Activated CD4-positive, alpha-beta T cell treated with anti-CD3 and anti-CD28 coated beads for 24 hours (primary cell): ENCODE data around the gene GNG12.
"Not testable (repeated sequence)": the region's sequence is repeated elsewhere in the genome, so short reads cannot be mapped to it uniquely, and the experiment has no call there.

ENCODE experiments used
- DNase-seq, 2 donors: peaks; one replicate each; pipeline ENCODE4 v3.0.0-alpha.2; 2020; ENCODE audit warnings: low read depth in 2 of 2

GNG12 gene

GRCh38 chr1:67733681-67734322, 99.5 kb downstream of the GNG12 start:
- no peak for DNase-seq

- DNase-seq: no peak
These were observed 100.5 kb downstream of the GNG12 start for GRCh38 chr1:67732750-67733151.

- no peak for DNase-seq
These were observed 101.9 kb downstream of the GNG12 start for GRCh38 chr1:67731322-67731721.

GRCh38 chr1:67730312-67730711, 103.0 kb downstream of the GNG12 start:
- DNase-seq: not testable (repeated sequence)

GRCh38 chr1:67729872-67730271, 103.4 kb downstream of the GNG12 start:
- no peak for DNase-seq

- DNase-seq: no peak
These were observed 107.0 kb downstream of the GNG12 start for GRCh38 chr1:67726224-67726623.

- no peak for DNase-seq
These were observed 108.2 kb downstream of the GNG12 start for GRCh38 chr1:67724928-67725560.

- no peak for DNase-seq
These were observed 109.6 kb downstream of the GNG12 start for GRCh38 chr1:67723620-67724019.

GRCh38 chr1:67723126-67723525, 110.1 kb downstream of the GNG12 start:
- no peak for DNase-seq

- DNase-seq: no peak
These were observed 110.8 kb downstream of the GNG12 start for GRCh38 chr1:67722292-67722944.

- no peak for DNase-seq
These were observed 111.5 kb downstream of the GNG12 start for GRCh38 chr1:67721650-67722291.

- DNase-seq: no peak
These were observed 112.2 kb downstream of the GNG12 start for GRCh38 chr1:67721112-67721511.

- no peak for DNase-seq
These were observed 113.7 kb downstream of the GNG12 start for GRCh38 chr1:67719329-67720196.

GRCh38 chr1:67717876-67718275, 115.4 kb downstream of the GNG12 start:
- no peak for DNase-seq

- DNase-seq: no peak
These were observed 116.5 kb downstream of the GNG12 start for GRCh38 chr1:67716800-67717199.

- no peak for DNase-seq
These were observed 117.4 kb downstream of the GNG12 start for GRCh38 chr1:67715819-67716218.

GRCh38 chr1:67713057-67713846, 120.0 kb downstream of the GNG12 start:
- DNase-seq: no peak

GRCh38 chr1:67711855-67712212, 121.4 kb downstream of the GNG12 start:
- no peak for DNase-seq

GRCh38 chr1:67711158-67711854, 122.0 kb downstream of the GNG12 start:
- DNase-seq: no peak

GRCh38 chr1:67710417-67710816, 122.8 kb downstream of the GNG12 start:
- DNase-seq: no peak
